ENCODE data around the gene SECTM1. TPM values are rescaled to one million over a fixed set of nuclear protein-coding genes. Genes with fewer than 3 reads are reported as not detected.
A peak's percentile ranks its signal among the peaks of the same experiment; 100 is the strongest.

The SECTM1 gene
- total and polyA plus RNA-seq, 9 of the 15 experiments (the other 6 are each of a cell fraction or from before 2014, with no cell fraction given), result 0.11 to 0.46 (median 0.18) TPM; not detected in 6

- TF ChIP-seq TSHZ1 (CRISPR knock-in tag; IDR thresholded peaks at IDR 0.05) (no peak), ZNF41 (CRISPR knock-in tag; conservative IDR thresholded peaks at IDR 0.05) (no peak), PURB (CRISPR knock-in tag; IDR thresholded peaks at IDR 0.05; ENCODE audit: low read depth) (no peak), ZNF395 (CRISPR knock-in tag; IDR thresholded peaks at IDR 0.05) (peak; percentile 44), ASH1L (IDR thresholded peaks at IDR 0.05; ENCODE audit: borderline replicate concordance, low read depth, partially characterized antibody) (peak; percentile 60), CEBPG (CRISPR knock-in tag; IDR thresholded peaks at IDR 0.05) (no peak), CEBPG (tag; conservative IDR thresholded peaks at IDR 0.05 in 1 of 2, IDR thresholded peaks at IDR 0.05 in 1 of 2) (no peak), LCOR (CRISPR knock-in tag; IDR thresholded peaks at IDR 0.05) (peak; percentile 71; the same call in 1 of the 2 replicates), ZNF778 (CRISPR knock-in tag; IDR thresholded peaks at IDR 0.05) (no peak), ZNF165 (CRISPR knock-in tag; IDR thresholded peaks at IDR 0.05; ENCODE audit: borderline replicate concordance) (no peak), KDM1A (IDR thresholded peaks at IDR 0.05) (peak; percentile 62 to 69; a peak in 2 of 4 replicates), XRCC4 (IDR thresholded peaks at IDR 0.05; ENCODE audit: extremely low read depth, insufficient read depth, insufficient read length) (no peak), TAL1 (IDR thresholded peaks at IDR 0.05) (no peak), PATZ1 (CRISPR knock-in tag; IDR thresholded peaks at IDR 0.05; ENCODE audit: borderline replicate concordance) (no peak), MECOM (CRISPR knock-in tag; IDR thresholded peaks at IDR 0.05) (no peak), EWSR1 (IDR thresholded peaks at IDR 0.05; ENCODE audit: borderline replicate concordance, low read depth, partially characterized antibody) (no peak), ZNF589 (CRISPR knock-in tag; IDR thresholded peaks at IDR 0.05; ENCODE audit: low read depth) (0 out of 2 replicates have a peak, but pooled peaks have one; percentile 10), NR4A1 (CRISPR knock-in tag; IDR thresholded peaks at IDR 0.05) (no peak), NR4A1 (tag; IDR thresholded peaks at IDR 0.05) (no peak), SAFB2 (IDR thresholded peaks at IDR 0.05; ENCODE audit: borderline replicate concordance, low read depth, low read length, severe bottlenecking) (no peak)
Measured at GRCh38 chr17:82292251-82293154, 41.1 kb downstream of the SECTM1 start (continued).
